Stimulated activated CD8-positive, alpha-beta memory T cell treated with anti-CD3 and anti-CD28 coated beads, Interleukin-15, amount 100 ng/mL, for 4 hours (primary cell): ENCODE data around the gene INS.

Experiments used
- DNase-seq, 2 donors: peaks; one replicate each; pipeline ENCODE4 v3.0.0-alpha.2; 2020; ENCODE audit warnings: low read depth in 2 of 2

The INS gene

DNA sequence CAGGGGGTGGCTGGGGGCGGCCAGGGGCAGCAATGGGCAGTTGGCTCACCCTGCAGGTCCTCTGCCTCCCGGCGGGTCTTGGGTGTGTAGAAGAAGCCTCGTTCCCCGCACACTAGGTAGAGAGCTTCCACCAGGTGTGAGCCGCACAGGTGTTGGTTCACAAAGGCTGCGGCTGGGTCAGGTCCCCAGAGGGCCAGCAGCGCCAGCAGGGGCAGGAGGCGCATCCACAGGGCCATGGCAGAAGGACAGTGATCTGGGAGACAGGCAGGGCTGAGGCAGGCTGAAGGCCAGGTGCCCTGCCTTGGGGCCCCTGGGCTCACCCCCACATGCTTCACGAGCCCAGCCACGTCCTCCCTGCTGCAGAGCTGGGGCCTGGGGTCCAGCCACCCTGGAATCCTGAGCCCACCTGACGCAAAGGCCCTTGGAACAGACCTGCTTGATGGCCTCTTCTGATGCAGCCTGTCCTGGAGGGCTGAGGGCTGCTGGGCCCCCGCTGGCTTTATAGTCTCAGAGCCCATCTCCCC is at the start of gene INS:
INS (minus strand) TSS at position 474 of the 524 bp plus-strand sequence; CDS start at position 236, 238 bp downstream.
- no peak for DNase-seq

DNA sequence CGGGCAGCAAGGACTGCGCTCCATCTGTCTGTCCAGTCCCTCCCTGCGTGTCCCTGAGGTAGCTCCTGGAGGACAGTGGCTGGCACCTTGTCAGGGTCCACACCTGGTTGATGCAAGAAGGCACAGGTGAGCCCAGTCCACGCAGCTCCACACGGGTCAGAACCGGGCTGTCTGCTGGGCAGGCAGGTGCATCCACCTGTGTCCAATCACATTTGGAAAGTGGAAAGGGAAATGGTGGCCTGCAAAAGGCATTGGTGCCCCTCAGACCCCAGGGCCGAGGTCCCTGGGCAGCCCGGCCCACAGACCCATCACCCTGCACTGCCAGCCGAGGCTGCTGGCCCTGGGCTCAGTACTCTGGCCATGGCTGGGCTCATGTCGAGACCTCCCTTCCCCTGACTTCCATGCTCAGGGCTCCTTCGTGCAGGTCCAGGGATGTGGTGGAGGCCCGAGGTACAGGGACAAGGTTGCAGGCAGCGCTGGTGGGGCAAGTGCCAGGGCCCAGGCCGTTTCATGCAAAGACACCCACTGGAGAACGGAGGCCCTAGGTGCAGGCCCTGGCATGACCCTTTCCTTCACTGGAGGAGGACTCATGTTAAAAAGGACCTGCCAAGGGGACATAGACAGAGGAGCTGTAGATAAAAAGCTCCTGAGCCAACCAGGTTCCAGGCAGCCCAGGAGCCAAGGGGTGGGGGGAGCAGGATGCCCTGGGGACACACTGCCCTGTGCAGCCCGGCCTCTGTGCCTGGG is 49.5 kb upstream of the INS start:
- no peak for DNase-seq

DNA sequence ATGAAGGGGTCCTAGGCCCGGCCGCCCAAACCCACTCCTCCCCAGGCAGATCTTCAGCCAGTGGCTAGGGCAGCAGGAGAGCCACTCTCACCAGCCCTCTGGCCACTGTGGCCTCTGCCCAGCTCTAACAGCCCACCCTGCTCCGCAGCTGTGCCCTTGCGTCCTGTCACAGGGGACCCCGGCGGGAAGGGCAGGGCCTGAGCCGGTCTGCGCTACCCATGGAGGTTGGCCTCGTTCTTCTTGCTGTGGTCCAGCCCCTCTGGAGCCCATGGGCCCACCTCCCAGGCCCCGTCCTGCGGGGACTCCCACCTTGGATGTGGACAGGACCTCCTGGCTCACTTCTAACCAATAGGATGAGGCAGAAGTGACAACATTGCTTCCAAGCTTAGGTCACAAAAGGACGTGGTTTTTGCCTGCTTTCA is 48.9 kb upstream of the INS start:
- DNase-seq, result no peak

DNA sequence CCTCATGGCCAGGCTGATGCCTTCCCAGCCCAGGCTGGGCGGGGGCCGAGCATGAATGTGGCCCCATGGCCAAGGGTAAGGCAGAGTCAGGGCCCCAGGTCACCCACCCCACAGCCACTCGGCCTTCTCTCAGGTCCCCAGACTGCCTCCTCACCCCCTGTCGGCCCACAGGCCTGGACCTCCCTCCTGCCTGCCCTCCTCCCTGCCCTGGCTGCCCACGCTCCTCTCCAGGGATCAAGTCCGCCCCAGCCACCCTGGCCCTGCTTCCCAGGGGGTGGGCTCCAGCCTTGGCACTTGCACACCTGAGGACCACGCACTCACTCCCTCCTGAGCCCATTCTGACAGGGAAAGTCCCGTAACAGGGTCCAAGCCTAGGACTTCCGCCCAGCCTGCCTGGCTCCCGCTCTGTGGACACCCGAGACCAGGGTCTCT is 48.4 kb upstream of the INS start:
- no peak for DNase-seq

GRCh38 chr11:2208691-2209369 is 47.8 kb upstream of the INS start:
- DNase-seq, result no peak

GRCh38 chr11:2207773-2208621 is 47.0 kb upstream of the INS start:
- no peak for DNase-seq

DNA sequence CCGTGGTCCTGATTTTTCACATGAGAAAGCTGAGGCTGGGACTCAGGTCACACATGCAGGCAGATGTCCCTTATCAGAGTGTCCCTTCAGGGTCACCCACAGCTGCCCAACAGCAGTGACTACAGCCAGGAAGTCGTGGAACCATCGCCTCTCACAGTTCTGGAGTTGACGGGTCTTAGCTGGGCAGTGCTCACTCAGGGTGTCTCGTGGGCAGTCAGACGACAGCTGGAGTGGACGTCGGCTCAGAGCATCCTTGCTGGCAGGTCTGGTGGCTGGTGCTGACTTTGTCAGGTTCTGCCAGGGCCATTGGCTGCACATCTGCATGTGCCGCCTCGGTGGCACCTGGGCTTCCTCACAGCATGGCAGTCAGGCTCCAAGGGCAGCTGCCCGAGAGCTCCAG is 46.2 kb upstream of the INS start:
- no peak for DNase-seq

DNA sequence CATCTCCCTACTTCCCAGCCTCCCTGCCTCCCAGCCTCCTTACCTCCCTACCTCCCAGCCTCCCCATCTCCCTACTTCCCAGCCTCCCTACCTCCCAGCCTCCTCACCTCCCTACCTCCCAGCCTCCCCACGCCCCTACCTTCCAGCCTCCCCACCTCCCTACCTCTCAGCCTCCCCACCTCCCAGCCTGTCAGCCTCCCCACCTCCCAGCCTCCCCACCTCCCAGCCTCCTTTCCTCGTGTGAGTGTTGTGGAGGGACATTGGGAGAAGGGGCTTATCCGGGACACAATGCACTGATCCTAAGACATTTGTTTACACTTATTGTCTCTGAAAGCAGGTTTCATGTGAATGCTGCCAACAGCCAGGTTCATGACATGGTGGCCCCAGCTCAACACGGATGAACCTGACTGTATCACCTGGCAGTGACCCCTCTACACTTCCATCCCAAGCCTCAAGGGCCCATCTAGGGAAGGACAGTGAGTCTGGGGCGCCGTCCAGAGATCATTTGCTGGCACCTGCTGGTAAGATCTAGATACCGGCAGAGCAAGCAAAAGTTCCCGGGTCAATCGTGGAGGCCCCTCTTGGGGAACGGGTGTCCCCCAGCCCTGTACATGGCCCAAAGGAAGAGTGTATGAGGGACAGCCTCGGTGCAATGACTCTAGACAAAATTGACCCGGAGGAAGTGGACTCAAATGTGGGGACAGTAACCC is 45.1 kb upstream of the INS start:
- DNase-seq, result no peak

- no peak for DNase-seq
Observed at GRCh38 chr11:2205214-2205720, 44.3 kb upstream of the INS start.

- no peak for DNase-seq
Observed at GRCh38 chr11:2204361-2205213, 43.6 kb upstream of the INS start.

- no peak for DNase-seq
Observed at GRCh38 chr11:2203440-2204259, 42.6 kb upstream of the INS start.

GRCh38 chr11:2202900-2203439 is 42.0 kb upstream of the INS start:
- no peak for DNase-seq

DNA sequence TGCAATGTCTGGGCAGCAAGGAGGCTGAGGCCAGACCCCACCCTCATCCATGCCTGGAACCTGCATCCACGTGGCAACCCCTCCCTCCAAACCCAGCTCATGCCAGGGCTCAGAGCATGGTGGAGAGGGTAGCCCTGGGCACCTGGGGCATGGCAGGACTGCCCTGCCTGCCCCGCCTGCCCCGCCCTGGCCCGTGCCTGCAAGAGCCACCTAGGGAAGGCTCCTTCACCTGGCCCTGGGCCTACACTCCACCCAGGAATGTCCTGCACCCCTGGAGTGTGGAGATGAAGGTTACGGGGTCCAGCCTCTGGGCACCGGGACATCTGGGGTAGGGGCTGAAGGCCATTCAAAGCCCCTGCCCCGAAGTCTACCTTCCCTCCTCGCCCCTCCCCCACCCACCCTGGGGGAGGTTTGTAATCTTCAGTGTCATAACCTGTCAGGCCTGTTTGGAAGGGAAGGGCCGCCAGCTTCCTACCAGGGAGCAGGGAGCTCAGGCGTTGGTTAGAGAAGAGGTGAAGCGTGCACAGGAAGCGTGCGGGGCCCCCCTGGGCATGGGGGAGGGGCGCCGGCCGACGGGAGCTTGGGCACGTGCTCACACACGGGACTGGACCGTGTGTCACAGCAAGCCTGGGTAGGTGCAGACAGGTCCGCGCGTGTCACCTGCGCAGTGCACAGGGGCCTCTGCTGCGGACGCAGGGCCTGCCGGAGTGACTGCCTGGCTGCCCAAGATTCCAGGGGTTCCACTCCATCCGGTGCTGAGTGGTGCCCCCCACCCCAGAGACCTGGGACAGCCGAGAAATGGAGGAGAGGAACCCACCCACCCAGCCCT is 41.3 kb upstream of the INS start:
- DNase-seq, result no peak

DNA sequence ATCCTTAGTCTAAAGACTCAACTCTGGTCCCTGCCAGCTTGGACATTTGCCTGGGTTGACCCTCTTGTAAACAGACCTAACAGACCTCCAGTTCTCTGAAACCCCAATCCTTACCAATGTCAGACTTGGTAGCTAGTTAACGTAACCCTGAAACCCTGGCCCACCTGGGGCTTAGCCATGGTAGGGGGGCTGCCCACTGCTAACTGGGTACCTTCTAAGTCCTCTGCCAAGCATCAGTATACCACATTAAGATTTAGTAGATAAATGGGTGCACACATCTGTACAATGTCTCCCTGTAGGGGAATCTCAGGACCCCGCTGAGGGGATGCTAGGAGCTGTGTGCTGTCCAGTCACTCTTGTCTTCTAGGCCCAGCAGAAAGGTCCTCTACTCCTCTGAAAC is 40.5 kb upstream of the INS start:
- no peak for DNase-seq

DNA sequence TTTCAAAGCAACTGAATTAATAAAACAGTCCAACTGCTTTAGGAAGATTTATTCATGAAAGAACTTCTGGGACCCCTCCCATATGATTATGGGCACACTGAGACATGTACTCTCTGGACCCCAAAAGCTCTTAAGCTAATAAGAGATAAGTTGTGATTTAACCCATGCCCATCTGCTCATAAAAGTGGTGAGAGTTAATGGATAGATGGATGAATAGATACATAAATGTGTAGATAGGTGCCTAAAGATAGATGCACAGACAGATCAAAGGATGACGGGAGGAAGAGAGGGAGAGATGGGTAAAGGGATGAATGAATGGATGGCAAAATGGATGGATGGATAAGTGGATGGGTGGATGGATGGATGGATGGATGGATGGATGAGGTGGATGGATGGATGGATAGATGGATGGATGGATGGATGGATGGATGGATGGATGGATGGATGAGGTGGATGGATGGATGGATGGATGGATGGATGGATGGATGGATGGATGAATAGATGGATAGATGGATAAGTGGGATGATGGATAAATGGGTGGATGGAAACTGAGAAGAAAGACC is 40.0 kb upstream of the INS start:
- DNase-seq, result no peak

DNA sequence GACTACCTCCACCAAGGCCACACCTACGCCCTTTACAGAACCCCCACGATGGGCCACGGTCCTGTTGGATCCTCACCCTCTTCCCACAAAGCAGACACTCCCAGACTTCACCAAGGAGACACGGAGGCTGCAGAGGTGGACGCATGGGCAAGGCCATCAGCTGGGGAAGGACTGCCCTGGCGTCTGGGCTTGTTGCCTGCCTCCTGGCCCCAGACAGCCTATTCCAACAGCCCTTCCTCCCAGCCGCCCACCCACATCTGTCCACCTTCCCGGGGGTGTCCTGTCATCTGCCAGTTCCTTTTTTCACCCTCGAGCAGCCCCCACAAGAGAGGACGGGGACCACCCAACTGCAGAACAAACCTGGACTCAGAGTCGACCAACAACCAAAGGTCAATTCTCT is 39.5 kb upstream of the INS start:
- DNase-seq, result no peak

DNA sequence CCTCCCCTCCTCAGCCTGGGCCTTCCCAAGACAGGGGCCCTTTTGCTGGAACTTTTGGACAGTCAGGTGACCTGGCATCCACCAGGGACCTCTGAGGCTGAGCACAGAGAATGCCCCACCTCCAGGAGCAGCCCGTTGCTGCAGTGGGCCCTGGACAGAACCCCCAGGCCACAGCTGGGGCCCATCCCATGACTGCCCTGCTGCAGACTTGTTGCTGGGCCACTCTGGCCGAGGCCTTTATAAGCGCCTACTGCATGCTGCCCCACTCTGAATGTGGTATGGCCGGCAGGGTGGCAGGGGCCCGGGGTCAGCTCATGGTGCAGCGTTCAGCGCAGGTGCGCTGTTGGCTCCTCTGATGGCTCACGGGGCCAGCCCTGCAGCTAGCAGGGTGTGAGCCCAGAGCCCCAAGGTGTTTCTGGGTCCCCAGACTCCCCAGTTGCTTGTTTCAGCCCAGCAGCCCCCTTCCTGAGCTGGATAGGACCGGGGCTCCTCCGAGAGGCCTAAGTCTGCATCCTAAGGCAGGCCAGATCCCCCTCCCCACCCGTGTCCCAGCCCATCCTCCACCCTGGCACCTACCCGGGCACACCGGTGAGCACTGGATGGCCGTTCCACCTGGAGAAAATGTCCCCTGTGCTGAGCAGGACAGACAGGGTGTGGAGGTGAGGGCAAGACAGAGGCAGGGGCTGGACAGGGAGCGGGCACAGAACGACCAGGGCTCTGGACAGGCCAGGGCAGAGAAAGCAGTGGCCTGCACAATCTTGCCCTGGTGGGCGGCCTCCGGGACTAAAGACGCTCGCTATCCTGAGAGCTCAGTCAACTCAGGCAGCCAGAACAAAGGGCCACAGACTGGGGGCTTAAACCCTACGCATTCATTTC is 38.7 kb upstream of the INS start:
- no peak for DNase-seq
